SHP77 treated with DMSO at 0.1 percent for 48 hours (cell line): ENCODE measurements around the gene FLNC.

Experiments
- DNase-seq: peaks from one replicate; lab custom pipeline; 2025; lab: John Stamatoyannopoulos, UW

FLNC gene, protein sequence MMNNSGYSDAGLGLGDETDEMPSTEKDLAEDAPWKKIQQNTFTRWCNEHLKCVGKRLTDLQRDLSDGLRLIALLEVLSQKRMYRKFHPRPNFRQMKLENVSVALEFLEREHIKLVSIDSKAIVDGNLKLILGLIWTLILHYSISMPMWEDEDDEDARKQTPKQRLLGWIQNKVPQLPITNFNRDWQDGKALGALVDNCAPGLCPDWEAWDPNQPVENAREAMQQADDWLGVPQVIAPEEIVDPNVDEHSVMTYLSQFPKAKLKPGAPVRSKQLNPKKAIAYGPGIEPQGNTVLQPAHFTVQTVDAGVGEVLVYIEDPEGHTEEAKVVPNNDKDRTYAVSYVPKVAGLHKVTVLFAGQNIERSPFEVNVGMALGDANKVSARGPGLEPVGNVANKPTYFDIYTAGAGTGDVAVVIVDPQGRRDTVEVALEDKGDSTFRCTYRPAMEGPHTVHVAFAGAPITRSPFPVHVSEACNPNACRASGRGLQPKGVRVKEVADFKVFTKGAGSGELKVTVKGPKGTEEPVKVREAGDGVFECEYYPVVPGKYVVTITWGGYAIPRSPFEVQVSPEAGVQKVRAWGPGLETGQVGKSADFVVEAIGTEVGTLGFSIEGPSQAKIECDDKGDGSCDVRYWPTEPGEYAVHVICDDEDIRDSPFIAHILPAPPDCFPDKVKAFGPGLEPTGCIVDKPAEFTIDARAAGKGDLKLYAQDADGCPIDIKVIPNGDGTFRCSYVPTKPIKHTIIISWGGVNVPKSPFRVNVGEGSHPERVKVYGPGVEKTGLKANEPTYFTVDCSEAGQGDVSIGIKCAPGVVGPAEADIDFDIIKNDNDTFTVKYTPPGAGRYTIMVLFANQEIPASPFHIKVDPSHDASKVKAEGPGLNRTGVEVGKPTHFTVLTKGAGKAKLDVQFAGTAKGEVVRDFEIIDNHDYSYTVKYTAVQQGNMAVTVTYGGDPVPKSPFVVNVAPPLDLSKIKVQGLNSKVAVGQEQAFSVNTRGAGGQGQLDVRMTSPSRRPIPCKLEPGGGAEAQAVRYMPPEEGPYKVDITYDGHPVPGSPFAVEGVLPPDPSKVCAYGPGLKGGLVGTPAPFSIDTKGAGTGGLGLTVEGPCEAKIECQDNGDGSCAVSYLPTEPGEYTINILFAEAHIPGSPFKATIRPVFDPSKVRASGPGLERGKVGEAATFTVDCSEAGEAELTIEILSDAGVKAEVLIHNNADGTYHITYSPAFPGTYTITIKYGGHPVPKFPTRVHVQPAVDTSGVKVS (N-terminal part only)

DNA sequence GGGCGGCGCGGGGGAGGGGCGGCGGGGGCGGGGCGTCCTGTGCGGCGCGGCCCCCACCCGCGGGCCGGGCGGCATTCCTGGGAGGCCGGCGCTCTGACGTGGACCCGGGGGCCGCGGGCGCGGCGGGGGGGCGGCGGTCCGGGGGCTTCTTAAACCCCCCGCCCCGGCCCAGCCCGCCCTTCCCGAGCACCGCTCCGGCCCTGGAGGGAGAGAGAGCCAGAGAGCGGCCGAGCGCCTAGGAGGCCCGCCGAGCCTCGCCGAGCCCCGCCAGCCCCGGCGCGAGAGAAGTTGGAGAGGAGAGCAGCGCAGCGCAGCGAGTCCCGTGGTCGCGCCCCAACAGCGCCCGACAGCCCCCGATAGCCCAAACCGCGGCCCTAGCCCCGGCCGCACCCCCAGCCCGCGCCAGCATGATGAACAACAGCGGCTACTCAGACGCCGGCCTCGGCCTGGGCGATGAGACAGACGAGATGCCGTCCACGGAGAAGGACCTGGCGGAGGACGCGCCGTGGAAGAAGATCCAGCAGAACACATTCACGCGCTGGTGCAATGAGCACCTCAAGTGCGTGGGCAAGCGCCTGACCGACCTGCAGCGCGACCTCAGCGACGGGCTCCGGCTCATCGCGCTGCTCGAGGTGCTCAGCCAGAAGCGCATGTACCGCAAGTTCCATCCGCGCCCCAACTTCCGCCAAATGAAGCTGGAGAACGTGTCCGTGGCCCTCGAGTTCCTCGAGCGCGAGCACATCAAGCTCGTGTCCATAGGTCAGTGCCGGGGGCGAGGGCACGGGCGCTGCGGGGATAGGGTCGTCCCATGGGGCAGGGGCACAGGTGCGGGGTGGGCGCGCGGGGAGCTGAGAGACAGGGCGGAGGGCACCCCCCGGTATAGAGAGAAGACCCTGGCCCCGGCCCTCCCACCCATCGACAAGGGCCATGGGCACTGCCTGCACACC, at the start of gene FLNC:
Gene FLNC, plus strand, starts transcription at position 176 of the 947 bp plus-strand sequence. Its CDS starts 232 bp downstream, at position 408.
- DNase-seq, result no peak

DNA sequence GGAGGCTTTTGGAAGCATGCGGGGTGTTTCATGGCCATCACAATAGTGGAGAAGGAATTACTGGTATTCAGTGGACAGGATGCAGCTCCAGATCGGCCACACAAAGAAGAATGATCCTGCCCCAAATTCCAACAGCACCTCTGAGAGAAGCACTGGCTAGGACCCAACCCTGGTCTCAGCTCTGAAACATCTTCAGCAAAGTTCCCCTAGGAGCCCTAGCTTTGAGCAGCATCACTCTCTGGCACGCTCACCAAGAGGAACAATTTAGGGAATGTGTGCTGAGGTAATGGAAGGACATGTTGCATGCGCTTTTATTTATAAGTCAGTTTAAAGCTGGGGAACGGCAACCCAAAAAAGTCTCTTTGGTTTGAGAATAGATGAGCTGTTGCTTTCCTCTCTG, 49.1 kb upstream of the FLNC start:
- no peak for DNase-seq

DNA sequence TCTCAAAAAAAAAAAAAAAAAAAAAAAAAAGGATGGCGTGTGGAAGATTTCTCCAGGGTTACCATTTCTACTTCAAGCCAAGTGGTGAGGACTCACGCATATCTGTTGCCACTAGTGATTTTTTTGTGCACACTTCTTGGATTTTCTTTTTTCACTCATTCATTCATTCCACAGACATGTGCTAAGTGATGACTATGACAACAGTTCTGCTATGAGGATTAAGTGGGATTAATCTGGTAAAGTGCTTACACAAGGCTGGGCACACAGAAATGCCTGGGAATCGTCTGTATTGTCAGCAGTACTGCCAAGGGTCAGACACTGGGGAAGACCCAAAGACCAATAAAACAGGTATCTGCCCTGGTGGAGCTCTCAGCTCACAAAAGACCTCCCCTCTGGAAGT, 48.4 kb upstream of the FLNC start:
- no peak for DNase-seq

- DNase-seq, result peak; percentile 16
Measured at GRCh38 chr7:128783143-128783861, 46.9 kb upstream of the FLNC start.

DNA sequence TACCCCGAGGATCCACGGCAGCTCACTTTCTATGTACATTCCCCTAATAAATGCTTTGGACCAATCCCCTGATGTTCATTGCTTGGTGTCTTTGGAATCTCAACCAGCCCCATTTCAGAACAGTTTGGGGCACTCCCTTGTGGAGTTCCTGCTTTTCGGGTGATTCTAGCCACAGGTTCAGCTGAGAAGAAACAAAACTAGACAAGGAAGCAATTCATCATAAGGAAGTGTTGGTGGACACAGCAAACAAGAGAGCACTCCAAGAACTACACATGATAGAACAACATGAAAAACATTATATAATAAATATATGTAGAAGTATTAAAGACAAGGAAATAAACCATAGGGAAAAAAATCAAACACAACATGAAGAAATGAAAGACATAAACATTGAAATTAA, 44.5 kb upstream of the FLNC start:
- no peak for DNase-seq

GRCh38 chr7:128788446-128789412, 41.5 kb upstream of the FLNC start:
- DNase-seq, result no peak

DNA sequence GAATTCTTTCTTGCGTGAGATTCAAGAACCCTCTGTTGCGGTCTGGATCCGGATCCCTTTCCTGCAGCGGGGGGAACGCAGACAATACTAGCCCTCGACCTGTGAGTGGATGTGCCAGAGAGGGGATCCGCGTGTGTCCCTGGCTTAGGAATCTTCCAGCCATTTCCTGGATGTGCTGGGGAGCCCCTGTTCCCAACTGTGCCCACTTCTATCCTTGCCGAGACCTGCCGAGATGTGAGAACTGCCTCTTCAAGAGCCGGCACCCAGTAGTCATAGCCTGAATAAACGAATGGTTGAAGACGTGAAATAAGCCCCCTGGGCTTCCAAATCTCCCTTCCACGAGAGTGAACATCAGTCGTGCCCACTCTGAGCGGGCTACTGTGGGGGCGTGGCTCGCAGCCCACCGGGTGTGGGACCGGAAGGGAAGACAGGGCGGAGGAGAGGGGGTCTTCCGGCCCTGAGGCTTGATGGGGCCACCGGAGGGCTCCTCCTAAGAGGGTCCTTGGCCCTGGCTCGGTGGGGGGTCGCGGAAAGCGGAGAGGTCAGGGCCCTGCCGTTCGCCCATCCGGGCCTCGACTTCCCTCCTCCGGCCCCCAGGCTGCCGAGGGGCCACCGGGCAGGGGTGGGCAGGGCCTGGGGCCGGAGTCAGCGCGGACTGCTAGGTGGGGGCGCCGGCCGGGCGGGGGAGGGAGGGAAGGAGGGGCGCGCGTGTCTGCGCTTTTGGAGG, 39.7 kb upstream of the FLNC start:
- DNase-seq, result no peak

DNA sequence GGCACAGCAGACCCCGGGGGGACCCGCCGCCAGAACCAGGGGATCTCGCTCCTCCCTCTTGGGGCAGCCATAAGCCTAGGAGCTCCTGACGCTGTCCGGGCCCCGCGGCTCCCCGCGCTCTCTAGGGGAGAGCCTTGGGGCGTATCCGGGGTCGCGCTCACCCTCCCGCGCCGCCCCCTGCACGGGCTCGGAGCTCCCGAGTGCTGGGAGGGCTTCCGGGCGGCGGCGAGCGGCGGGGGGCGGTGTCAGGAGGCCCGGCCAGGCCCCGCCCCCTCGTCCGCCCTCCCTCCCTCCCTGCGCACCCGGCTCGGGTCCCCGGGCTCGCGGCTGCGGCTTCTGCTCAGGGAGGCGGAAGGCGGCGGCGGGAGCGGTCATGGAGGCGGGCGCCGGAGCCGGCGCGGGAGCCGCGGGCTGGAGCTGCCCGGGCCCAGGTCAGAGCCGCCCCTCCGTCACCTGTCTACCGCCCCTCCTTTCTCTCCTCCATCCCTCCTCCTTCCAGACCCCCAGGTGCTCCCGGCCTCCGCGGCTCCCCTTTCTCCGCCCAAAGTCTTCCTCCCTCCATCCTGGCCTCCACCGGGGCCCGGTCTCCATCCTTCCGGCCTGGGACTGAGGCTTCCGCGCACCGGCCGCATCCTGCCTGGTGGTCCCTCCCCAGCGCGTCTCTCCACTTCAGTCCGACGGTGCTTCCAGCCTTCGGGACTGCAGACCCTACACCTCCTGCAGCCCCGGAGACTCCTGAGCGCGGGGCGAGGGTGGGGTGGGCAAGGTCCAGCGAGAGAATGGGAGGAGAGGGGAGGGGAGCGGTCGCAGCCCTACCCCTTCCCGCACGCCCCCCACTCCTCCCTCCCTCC, 38.9 kb upstream of the FLNC start, which contains the start of gene CCDC136:
Gene CCDC136, plus strand, starts transcription at position 848 of the 851 bp plus-strand sequence. CDS start 444 bp downstream, outside the sequence.
- DNase-seq, result peak; percentile 5

DNA sequence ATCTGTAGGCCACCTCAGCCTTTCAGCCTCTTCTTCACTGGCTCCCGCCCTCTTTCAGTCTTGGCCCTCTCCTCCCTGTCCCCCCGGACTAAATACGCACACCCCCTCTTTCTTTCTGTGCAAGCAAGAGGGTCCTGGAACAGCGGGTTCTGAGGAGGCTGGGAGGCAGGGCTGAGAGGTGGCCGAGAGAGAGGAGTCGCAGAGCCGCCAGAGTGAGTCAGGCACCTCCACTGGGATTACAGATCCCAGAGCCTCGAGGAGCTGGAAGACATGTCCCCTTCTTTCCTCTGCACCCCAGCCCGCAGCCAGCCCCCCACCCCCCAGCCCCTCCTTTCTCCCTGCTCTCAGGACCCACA, 38.3 kb upstream of the FLNC start:
- DNase-seq, result no peak

- DNase-seq, result no peak
Measured at GRCh38 chr7:128792471-128793180, 37.6 kb upstream of the FLNC start.

- DNase-seq, result no peak
Measured at GRCh38 chr7:128793181-128793547, 37.0 kb upstream of the FLNC start.

DNA sequence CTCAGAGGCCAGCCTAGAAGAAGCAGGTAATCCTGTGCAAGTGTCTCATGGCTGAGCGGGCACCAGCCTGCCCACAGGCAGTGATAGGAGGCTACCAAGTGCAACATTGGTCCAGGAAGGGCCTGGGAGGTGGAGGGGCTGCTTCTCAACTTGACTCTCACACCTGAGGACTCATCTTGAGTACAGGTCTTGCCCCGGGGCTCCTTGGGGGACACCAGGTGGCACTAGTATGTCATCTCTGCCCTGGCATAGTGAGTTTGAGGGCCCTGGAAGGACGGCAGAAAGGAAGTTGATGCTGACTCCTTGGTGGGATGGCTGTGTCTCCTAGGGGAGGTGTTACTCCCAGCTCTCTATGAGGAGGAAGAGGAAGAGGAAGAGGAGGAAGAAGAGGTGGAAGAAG, 36.2 kb upstream of the FLNC start:
- no peak for DNase-seq

DNA sequence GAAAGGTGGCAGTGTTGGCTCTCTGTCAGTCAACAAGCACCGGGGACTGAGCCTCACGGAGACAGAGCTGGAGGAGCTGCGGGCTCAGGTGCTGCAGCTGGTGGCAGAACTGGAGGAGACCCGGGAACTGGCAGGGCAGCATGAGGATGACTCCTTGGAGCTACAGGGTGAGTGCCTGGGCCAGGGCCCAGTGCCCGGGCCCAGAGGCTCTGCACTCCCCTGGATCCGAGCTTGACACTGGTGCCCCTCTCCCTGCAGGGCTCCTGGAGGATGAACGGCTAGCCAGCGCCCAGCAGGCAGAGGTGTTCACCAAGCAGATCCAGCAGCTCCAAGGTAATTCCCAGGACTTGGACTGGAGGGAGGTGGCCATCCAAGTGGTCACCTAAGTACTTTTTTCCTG, 35.8 kb upstream of the FLNC start:
- DNase-seq, result no peak

- no peak for DNase-seq
Measured at GRCh38 chr7:128795129-128795528, 35.1 kb upstream of the FLNC start.

DNA sequence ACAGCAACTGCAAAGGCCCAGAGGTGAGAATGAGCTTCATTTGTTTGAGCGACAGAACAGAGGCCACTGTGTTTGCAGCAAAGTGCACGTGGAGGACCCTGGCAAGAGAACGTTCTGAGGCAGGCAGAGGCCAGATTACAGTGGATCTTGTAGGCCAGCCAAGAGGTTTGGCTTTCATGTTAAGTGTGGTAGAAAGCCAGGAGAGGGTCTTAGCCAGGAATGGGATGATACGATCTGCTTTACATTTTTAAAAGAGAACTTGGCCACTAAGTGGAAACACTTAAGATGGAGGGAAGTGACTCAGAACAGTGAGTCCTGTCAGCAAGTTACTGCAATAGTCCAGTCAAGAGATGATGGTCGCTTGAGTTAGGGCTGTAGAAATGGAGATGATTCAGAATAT, 33.9 kb upstream of the FLNC start:
- no peak for DNase-seq

DNA sequence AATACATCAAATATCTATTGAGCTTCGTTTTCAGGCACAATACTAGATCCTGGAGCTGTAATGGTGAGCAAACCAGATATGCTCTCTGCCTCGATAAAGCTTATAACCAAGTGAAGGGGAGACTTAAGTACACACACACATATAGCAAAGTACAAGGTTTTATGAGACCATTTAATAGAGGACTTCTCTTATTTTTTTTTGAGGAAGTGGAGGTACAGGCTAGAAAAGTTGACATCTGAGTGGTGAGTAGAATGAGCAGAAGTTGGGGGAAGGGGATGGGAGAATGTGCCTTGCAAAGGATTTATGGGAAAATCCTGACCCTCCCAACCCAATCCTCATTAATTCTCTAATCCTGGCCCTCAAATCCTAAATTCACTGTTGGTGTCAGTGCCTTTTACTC, 30.8 kb upstream of the FLNC start:
- no peak for DNase-seq

DNA sequence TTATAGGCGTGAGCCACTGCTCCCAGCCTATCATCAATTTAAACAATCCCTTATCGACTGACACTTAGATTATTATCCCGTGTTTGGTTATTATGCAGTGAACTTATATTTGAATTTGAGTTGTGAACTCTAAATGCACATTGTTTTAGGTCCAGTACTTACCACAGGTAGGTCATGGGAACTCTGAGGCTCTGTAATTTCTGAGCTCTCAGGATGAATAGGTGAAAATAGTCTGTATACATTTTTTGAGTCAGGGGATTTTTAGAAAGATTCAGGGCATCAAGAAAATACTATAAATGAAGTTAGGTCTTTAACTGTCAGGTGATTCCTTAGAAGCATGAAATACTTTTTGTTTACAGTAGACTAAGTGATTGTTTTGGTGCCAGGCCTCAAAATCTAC, 29.6 kb upstream of the FLNC start:
- no peak for DNase-seq
